Gastrocnemius medialis (tissue), 4 donors: ENCODE data around the gene RNF14.

Experiments used
- POLR2A ChIP-seq, 2 donors: fragments of 450-650 bp; IDR thresholded peaks; one replicate each; pipeline ENCODE4 v1.6.1; 2017; ENCODE audit warnings: antibody characterized with exemption in 2 of 2, mild to moderate bottlenecking in 2 of 2, moderate library complexity in 2 of 2
- TF ChIP-seq, protein P1 (sequence below), 5 experiments: fragments of 450-650 bp in 3 of 5; fragments of 200-600 bp in 2 of 5; sonication (generic) in 2 of 5; IDR thresholded peaks in 4 of 5; conservative IDR thresholded peaks in 1 of 5; 1 replicate in 4 of 5; 2 replicates in 1 of 5; pipeline ENCODE4 v1.5.1; 2016 to 2019; ENCODE audit warnings: antibody characterized with exemption in 5 of 5, mild to moderate bottlenecking in 3 of 5, moderate library complexity in 3 of 5

DNA sequence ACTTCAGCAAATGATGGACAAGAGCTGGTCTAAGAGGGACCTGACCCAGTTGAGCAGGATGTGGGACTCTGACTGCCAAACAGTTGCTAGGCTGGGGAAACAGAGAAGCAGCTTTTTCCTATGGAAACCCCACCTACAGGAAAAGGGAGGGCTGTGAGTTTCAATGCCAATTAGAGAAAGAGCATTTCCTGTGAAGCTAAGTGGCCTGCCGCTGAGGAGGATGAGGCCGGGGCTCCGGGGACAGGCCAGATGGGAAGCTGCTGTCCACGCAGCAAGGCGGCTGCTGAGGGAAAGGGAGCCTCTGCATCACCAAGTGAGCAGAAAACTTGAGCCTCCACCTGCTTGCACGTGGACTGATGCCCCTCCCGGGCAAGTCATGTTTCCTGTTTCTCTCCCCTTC, 10.8 kb upstream of the RNF14 start, which contains the start of gene PCDH12:
- TF ChIP-seq, protein P1, sequence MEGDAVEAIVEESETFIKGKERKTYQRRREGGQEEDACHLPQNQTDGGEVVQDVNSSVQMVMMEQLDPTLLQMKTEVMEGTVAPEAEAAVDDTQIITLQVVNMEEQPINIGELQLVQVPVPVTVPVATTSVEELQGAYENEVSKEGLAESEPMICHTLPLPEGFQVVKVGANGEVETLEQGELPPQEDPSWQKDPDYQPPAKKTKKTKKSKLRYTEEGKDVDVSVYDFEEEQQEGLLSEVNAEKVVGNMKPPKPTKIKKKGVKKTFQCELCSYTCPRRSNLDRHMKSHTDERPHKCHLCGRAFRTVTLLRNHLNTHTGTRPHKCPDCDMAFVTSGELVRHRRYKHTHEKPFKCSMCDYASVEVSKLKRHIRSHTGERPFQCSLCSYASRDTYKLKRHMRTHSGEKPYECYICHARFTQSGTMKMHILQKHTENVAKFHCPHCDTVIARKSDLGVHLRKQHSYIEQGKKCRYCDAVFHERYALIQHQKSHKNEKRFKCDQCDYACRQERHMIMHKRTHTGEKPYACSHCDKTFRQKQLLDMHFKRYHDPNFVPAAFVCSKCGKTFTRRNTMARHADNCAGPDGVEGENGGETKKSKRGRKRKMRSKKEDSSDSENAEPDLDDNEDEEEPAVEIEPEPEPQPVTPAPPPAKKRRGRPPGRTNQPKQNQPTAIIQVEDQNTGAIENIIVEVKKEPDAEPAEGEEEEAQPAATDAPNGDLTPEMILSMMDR (IDR thresholded peaks at IDR 0.05 in 4 of 5, conservative IDR thresholded peaks at IDR 0.05 in 1 of 5): no peak
- no peak for TF ChIP-seq POLR2A (IDR thresholded peaks at IDR 0.05)
